Raji (cell line): ENCODE results near the gene ARR3.
A peak's percentile ranks its signal among the peaks of the same experiment; 100 is the strongest.

Experiments
- POLR2A ChIP-seq: IDR thresholded peaks from 2 replicates; pipeline ENCODE4 v1.6.1; 2011; ENCODE audit warnings: low read depth, low read length, control low read depth; ENCODE audit not compliant: insufficient read depth

ARR3 gene

DNA sequence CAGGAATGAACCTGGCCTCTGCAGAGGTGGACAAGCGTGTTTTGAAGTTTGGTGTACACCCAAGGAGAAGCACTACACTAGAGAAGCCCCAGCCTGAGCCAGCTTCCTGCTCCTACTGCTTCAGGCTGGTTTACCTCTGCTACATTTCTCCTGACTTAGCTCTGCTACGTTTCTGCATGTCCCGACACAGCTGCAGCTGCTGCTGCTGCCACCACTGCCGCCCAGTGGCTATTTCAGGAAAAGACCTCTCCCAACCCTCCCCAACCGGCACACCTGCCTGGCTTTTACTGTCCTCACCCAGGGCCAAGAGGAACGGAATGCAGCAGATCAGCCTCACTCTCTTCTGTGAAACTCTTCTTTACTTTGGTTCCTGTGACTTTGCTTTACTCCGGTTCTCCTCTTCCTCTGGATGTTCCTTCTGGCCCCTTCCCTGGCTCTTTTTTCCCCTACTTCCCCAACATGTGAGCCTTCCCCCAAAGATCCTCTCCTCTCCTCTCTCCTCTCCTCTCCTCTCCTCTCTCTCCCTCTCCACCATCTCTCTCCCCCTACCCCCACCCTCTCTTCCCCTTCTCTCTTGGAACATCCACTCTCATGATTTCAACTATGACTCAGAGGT, 5.1 kb upstream of the ARR3 start:
- TF ChIP-seq POLR2A, result no peak

DNA sequence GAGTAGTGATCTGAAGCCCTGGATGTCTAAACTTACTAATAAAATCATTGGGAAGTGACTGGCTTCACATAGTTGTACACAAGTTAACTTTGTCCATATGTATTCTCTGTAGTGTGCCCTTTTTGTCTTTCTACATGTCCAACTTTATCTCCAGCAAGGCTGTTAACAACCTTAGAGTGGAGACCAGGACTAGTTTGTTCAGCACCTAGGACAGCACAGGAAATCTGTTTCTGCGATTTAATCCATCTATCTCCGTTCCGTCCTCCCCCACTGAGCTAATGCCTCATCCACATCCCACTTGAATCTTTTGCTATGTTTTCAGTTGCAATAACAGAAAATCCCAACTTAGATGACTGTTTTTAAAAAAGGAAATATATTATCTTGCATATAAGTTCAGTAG, 3.4 kb upstream of the ARR3 start:
- no peak for TF ChIP-seq POLR2A

DNA sequence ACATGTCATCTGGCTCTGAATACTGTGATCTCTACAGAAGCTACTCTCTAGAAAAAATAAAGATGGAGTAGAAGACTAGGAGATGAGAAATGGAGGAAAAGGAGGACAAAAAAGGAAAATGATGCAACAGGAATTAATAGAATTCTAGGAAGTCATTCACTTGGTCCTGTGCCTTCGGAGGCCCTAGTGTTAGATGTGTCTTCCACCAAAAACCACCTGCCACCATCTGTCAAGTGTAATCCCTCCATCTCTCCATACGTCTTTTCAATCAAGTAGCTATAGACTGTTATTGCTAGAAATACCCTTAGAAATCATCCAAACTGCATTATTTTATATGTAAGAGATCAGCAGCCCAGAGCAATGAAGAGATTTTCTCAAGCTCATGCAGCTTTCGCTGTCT, 10.9 kb downstream of the ARR3 start:
- no peak for TF ChIP-seq POLR2A

DNA sequence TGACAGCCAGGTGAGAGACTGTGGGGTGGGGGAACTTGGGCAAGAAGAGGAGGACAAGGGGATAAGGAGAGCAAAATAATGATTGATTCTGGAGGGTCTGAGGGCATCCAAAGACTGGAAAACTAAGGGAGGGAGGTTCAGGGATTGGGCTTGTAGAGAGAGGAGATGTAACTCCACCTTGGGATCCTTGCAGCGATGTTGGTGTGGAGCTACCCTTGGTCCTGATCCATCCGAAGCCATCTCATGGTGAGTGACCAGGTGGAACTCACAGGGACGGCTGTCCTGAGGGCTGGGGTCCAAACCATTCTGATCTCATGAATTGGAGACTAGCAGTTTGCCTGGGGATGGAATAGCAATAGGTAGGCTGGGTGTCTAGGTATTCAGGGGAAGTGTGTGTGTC, 12.4 kb downstream of the ARR3 start:
- no peak for TF ChIP-seq POLR2A

DNA sequence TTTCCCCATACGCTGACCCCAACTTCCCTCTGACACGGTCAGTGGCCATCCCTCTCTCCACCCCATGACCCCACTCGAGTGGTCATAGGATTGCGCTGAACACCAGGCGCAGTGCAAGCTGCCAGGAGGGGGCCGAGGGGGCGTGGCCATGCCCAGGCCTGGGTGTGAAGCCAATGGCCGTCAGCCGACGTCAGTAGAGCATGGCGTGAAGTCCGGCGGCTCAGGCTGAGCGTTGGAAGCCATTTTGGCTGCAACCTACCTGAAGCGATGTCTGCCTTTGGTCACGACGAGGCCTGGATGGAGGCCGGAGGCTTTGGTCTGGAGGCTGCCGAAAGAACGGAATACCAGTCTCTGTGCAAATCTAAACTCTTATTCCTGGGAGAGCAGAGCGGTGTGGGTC, 13.8 kb downstream of the ARR3 start, which contains the start of gene RAB41:
Gene RAB41, plus strand, starts transcription at position 222 of the 400 bp plus-strand sequence. Its CDS starts 46 bp downstream, at position 268.
- no peak for TF ChIP-seq POLR2A

DNA sequence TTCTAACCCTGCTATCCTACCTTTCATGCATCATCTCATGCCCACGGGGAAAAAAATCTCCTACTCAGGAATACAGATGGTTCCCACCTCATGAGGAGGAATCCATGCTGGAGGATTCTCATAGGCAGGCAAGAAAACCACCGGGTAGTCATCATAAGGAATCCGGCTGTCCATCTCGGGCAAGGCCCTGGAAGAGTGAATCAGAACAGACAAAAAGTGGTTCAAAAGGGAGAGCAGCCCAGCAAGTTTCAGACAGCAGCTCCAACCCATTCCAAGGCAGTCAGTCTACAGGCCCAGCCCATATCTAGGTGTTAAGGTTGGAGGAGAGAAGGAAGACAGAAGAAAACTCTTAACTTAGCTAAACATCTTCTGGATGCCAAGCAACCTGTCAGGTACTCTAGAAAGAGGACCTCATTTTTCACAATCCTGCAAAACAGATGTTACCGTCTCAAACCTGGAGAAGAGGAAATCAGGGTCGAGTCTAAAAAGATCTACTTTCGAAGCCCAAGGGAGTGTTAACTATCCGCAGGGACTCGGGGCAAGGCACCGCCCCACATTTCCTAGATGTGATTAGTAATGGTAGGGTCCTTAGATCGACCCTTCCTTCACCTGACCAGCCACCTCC, 21.1 kb downstream of the ARR3 start:
- TF ChIP-seq POLR2A, result no peak

DNA sequence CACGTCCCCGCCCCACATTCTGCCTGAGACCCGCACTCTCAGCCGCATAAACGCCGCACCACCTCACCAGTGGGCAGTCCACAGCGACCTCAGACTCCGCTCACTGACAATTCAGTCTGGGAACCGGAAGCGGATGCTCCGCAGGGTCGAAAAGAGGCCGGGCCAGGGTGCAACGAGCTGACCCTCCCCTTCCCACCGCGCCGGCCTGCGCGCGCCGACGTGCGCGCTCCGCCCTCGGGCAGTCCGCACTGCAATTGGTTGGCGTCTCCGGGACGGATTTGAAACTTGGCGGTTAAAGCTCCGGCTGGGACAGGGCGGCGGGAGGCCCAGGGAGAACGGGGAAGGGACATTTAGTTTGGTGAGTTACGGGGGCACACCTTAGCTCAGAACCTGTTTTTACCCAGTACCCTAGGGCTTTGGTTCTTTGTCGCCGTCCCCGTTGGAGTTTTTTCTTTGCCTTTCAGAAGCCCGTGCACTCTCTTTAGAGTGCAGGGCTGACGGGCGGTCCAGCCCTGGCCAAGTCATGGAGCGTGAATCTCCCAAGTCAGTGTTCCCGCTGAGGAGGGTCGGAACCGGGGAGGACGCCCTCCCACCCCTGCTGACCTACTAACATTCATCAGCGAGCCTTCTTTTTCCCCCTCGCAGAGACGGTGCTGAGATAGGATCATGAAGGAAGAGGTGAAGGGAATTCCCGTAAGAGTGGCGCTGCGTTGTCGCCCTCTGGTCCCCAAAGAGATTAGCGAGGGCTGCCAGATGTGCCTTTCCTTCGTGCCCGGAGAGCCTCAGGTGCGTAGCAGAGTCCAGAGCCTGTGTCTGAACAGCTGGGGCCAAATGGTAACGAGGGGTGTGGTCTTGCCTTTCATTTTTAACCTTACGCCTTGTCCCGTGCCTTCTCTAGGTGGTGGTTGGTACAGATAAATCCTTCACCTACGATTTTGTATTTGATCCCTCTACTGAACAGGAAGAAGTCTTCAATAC, 21.9 kb downstream of the ARR3 start, which contains the start of the genes KIF4A and PDZD11:
Gene KIF4A, plus strand, starts transcription at position 312 of the 978 bp plus-strand sequence. Its CDS starts 355 bp downstream, at position 667.
Gene PDZD11, minus strand, starts transcription at position 135 of the 978 bp plus-strand sequence. CDS start 586 bp downstream, outside the sequence.
- TF ChIP-seq POLR2A, result peak; percentile 77

DNA sequence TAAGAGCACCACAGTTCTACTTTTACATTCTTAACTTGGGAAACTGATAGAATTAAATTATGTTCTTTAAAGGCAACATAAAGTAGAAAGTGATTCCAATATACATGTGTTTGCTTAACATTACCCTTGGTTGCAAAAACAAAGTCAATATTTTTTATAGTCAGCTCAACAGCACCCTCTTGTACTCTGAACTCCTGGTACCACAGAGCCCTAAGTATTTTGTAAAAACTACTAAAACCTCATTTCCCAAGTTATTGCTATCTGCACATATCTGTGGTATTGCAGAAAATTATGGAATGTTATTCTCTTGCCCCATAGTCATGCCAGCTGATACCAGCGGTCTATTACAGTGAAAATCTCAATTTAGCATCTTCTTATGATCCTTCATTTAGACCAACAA, 24.7 kb downstream of the ARR3 start:
- no peak for TF ChIP-seq POLR2A

DNA sequence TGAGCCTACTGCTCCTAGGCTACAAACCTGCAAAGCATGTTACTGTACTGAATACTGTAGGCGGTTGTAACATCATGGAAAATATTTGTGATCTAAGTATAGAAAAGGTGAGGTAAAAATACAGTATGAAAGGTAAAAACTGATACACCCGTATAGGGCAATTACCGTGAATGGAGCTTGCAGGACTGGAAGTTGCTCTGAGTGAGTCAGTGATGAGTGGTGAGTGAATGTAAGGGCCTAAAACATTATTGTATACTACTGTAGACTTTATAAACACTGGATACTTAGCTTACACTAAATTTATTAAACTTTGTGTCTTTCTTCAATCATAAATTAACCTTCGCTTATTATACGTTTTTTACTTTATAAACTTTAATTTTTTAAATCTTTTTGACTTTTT, 25.5 kb downstream of the ARR3 start:
- no peak for TF ChIP-seq POLR2A

DNA sequence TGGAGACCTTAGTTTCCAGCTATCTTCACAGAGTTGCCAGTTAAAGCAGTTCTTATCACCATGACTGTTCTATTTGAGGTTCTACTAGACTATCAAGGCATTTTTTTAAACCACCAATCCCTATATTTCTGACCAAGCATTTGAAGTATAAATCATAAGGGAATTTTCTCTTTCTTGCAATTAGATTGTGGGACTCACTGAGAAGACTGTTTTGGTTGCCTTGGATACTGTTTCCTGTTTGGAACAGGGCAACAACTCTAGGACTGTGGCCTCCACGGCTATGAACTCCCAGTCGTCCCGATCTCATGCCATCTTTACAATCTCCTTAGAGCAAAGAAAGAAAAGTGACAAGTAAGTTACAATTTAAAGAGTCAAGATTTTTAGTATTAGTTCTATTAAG, 33.6 kb downstream of the ARR3 start:
- no peak for TF ChIP-seq POLR2A

DNA sequence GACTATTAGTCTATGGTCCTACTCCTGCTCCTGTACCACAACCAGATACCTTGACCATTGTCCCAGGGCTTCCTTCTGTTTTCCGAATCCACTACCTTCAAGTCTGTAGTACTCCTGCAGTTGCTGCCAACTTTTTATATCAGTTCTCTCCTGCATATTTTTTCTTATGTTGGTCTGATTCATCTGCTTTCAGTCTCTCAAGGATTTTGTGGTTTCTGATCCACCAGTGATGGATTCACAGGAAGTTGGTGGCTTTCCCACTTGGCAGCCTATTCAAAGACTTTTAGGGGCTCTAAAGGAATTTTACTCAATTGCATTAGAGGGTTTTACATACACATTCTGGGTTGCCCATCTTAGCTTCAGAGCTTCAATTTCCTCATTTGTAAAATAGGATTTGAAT, 45.4 kb downstream of the ARR3 start:
- no peak for TF ChIP-seq POLR2A

DNA sequence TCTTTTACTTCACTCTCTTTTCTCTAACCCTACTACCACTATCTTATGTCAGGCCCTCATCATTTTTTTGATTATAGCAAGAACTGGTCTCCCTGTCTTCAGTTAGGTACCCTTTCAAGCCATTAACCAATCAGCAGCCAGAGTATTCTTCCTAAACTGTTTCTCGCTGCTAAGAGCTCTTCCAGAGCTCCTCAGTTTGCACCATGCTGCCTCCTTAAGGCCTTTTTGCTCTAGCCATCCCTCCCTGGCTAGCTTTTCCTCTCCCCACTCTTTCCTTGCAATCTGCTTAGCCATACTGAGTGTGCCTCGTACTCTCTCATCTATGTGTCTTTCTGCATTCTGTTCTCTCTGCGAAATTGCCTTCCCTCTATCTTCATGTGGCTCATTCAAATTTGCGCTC, 54.6 kb downstream of the ARR3 start:
- TF ChIP-seq POLR2A, result no peak

DNA sequence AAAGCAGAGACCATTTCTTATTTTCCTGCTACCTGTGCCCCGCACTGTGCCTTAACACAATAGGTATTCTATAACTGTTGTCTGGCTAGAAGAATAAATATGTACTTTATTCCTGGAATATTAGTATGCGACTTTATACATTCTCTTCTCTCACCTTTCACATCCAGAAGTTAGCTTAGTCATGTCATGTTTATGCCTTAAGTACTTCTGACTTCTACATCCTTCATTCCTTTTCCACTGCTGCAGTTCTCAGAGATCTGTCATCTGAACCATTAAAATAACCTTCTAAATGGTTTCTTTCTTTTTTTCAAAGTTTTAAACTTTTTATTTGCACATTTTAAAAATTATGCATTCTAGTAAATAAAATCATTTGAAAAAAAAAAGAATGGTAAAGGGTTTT, 56.2 kb downstream of the ARR3 start:
- no peak for TF ChIP-seq POLR2A

DNA sequence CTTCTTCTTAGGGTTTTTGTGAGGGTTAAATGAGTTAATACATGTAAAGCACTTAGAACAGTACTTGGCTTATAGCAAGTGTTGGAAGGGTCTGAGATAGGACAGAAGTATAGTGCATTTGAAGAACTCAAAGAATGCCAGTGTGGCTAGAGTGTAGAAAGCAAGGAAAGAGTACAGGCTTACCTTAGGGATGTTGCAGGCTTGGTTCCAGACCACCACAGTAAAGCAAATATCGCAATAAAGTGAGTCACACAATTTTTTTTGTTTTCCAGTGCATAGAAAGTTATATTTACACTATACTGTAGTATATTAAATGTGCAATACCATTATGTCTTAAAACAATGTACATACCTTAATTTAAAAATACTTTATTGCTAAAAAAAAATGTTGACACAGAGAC, 63.0 kb downstream of the ARR3 start:
- TF ChIP-seq POLR2A, result no peak
